ENCODE results near the gene GYS2. TPM values are rescaled to one million over a fixed set of nuclear protein-coding genes. Genes with fewer than 3 reads are reported as not detected.

The GYS2 gene
- total RNA-seq, 2 experiments from 2014 or later: 0.22 TPM; not detected in 1

GRCh38 chr12:21521541-21521940 lies 83.1 kb downstream of the GYS2 start:
- Histone ChIP-seq H3K27me3 (ENCODE audit: control insufficient read depth in 1 of 2, insufficient read depth in 2 of 2, low read length in 2 of 2) (no peaks in the 10 kb centered on the region), H3K27ac (ENCODE audit: low read depth in 1 of 2, low read length in 2 of 2) (no peak overlapping the region), H3K36me3 (ENCODE audit: insufficient read depth, low read length) (peaks cover 13% of the 10 kb centered on the region), H3K4me1 (ENCODE audit: insufficient read depth, low read length) (no peaks in the 10 kb centered on the region), H3K4me3 (ENCODE audit: low read length) (no peak overlapping the region), H3K9me3 (ENCODE audit: control insufficient read depth in 1 of 2, insufficient read depth in 1 of 2, low read length in 2 of 2) (no peaks in the 10 kb centered on the region)
- ATAC-seq (ENCODE audit: poor library complexity) (no peak), DNase-seq (no peak)
- Mint-ChIP-seq H3K36me3 (ENCODE audit: low read depth) (peaks cover 25% of the 10 kb centered on the region), H3K4me1 (ENCODE audit: low read depth) (no peaks in the 10 kb centered on the region), H3K27me3 (no peaks in the 10 kb centered on the region), H3K4me3 (no peak overlapping the region), H3K27ac (no peak overlapping the region), H3K9me3 (peaks cover 5% of the 10 kb centered on the region)
- ChIA-PET CTCF (no interaction called here), POLR2A (no interaction called here)
- no peak for TF ChIP-seq CTCF (IDR thresholded peaks at IDR 0.05)
- intact Hi-C loops (cut with DNase I, micrococcal nuclease): no loop called here

- H3K9me3 ChIP-seq (ENCODE audit: control insufficient read depth in 1 of 2, insufficient read depth in 1 of 2, low read length in 2 of 2): no peaks in the 10 kb centered on the region
- ATAC-seq (ENCODE audit: poor library complexity): no peak
- Mint-ChIP-seq H3K4me1 (ENCODE audit: low read depth) (no peaks in the 10 kb centered on the region), H3K27me3 (no peaks in the 10 kb centered on the region), H3K36me3 (ENCODE audit: low read depth) (peaks cover 52% of the 10 kb centered on the region), H3K9me3 (no peaks in the 10 kb centered on the region), H3K4me3 (no peak overlapping the region), H3K27ac (no peak overlapping the region)
- H3K4me1 ChIP-seq (ENCODE audit: insufficient read depth, low read length): no peaks in the 10 kb centered on the region
- TF ChIP-seq CTCF (IDR thresholded peaks at IDR 0.05): no peak
- DNase-seq: no peak
- intact Hi-C loops (cut with DNase I, micrococcal nuclease): no loop called here
- peaks cover 43% of the 10 kb centered on the region for H3K36me3 ChIP-seq (ENCODE audit: insufficient read depth, low read length)
- no peak overlapping the region for H3K4me3 ChIP-seq (ENCODE audit: low read length)
- H3K27me3 ChIP-seq (ENCODE audit: control insufficient read depth in 1 of 2, insufficient read depth in 2 of 2, low read length in 2 of 2): no peaks in the 10 kb centered on the region
- POLR2A ChIA-PET: no interaction called here
- no peak overlapping the region for H3K27ac ChIP-seq (ENCODE audit: low read depth in 1 of 2, low read length in 2 of 2)
- CTCF ChIA-PET: no interaction called here
These were observed 86.2 kb downstream of the GYS2 start for GRCh38 chr12:21518451-21518850.

- ChIA-PET CTCF (no interaction called here), POLR2A (no interaction called here)
- Histone ChIP-seq H3K4me3 (ENCODE audit: low read length) (no peak overlapping the region), H3K27me3 (ENCODE audit: control insufficient read depth in 1 of 2, insufficient read depth in 2 of 2, low read length in 2 of 2) (no peaks in the 10 kb centered on the region), H3K9me3 (ENCODE audit: control insufficient read depth in 1 of 2, insufficient read depth in 1 of 2, low read length in 2 of 2) (no peaks in the 10 kb centered on the region), H3K27ac (ENCODE audit: low read depth in 1 of 2, low read length in 2 of 2) (no peak overlapping the region), H3K4me1 (ENCODE audit: insufficient read depth, low read length) (no peaks in the 10 kb centered on the region), H3K36me3 (ENCODE audit: insufficient read depth, low read length) (peaks cover 65% of the 10 kb centered on the region)
- H3K9me3 Mint-ChIP-seq: no peaks in the 10 kb centered on the region
- H3K4me3 Mint-ChIP-seq: no peak overlapping the region
- H3K27me3 Mint-ChIP-seq: no peaks in the 10 kb centered on the region
- ATAC-seq (ENCODE audit: poor library complexity) (no peak), DNase-seq (no peak)
- TF ChIP-seq CTCF (IDR thresholded peaks at IDR 0.05): no peak
- no peaks in the 10 kb centered on the region for H3K4me1 Mint-ChIP-seq (ENCODE audit: low read depth)
- intact Hi-C loops (cut with DNase I, micrococcal nuclease): no loop called here
- H3K36me3 Mint-ChIP-seq (ENCODE audit: low read depth): peaks cover 72% of the 10 kb centered on the region
- H3K27ac Mint-ChIP-seq: no peak overlapping the region
These were observed 88.4 kb downstream of the GYS2 start for GRCh38 chr12:21516281-21516680.

Data from CD4-positive, alpha-beta T cell (primary cell).